PFSK-1 (cell line): ENCODE measurements around the gene MANSC4.

ENCODE experiments used
- FOXP2 ChIP-seq: optimal IDR thresholded peaks from 2 replicates; pipeline ENCODE3; 2011; ENCODE audit warnings: borderline replicate concordance, control low read depth, inconsistent platforms; ENCODE audit not compliant: insufficient read depth; ENCODE audit errors: extremely low read length, extremely low read depth
- POLR2AphosphoS5 ChIP-seq: IDR thresholded peaks from 2 replicates; pipeline ENCODE4 v1.6.1; 2012; ENCODE audit warnings: low read depth, mild to moderate bottlenecking, control low read depth, low read length, moderate library complexity
- REST ChIP-seq, 2 experiments: IDR thresholded peaks; 2 replicates each; pipeline versions ENCODE4 v1.6.1 to v1.8.0; 2011 to 2012; ENCODE audit warnings: low read depth in 2 of 2, low read length in 2 of 2, control low read depth in 1 of 2, inconsistent platforms in 1 of 2, mild to moderate bottlenecking in 1 of 2, moderate library complexity in 1 of 2; ENCODE audit not compliant: insufficient read depth in 1 of 2
- SIN3A ChIP-seq: IDR thresholded peaks from 2 replicates; pipeline ENCODE4 v1.6.1; 2012; ENCODE audit warnings: mild to moderate bottlenecking, low read length, moderate library complexity, borderline replicate concordance; ENCODE audit not compliant: insufficient read depth
- TAF1 ChIP-seq: IDR thresholded peaks from 2 replicates; pipeline ENCODE4 v1.6.1; 2012; ENCODE audit warnings: low read length, control low read depth, borderline replicate concordance; ENCODE audit not compliant: insufficient read depth

MANSC4 gene

GRCh38 chr12:27802511-27802910, 22.5 kb upstream of the MANSC4 start:
- TF ChIP-seq REST (IDR thresholded peaks at IDR 0.05; ENCODE audit: insufficient read depth in 1 of 2, low read depth in 2 of 2, low read length in 2 of 2) = no peak
- no peak for TF ChIP-seq FOXP2
- TF ChIP-seq TAF1 = no peak
- no peak for TF ChIP-seq SIN3A

- TF ChIP-seq SIN3A = no peak
- TF ChIP-seq POLR2AphosphoS5 = no peak
- no peak for TF ChIP-seq TAF1
- TF ChIP-seq REST (IDR thresholded peaks at IDR 0.05; ENCODE audit: insufficient read depth in 1 of 2, low read depth in 2 of 2, low read length in 2 of 2) = no peak
- TF ChIP-seq FOXP2 = no peak
Observed at GRCh38 chr12:27801630-27802029, 21.6 kb upstream of the MANSC4 start.

GRCh38 chr12:27800819-27801218, 20.8 kb upstream of the MANSC4 start:
- TF ChIP-seq POLR2AphosphoS5 (no peak), FOXP2 (no peak), SIN3A (no peak), REST (IDR thresholded peaks at IDR 0.05; ENCODE audit: insufficient read depth in 1 of 2, low read depth in 2 of 2, low read length in 2 of 2) (no peak), TAF1 (no peak)

GRCh38 chr12:27797301-27798025, 17.4 kb upstream of the MANSC4 start:
- TF ChIP-seq FOXP2 (no peak), REST (IDR thresholded peaks at IDR 0.05; ENCODE audit: insufficient read depth in 1 of 2, low read depth in 2 of 2, low read length in 2 of 2) (no peak), SIN3A (no peak), POLR2AphosphoS5 (no peak), TAF1 (no peak)

GRCh38 chr12:27796128-27796527, 16.1 kb upstream of the MANSC4 start:
- TF ChIP-seq FOXP2 (no peak), TAF1 (no peak), SIN3A (no peak), POLR2AphosphoS5 (no peak)
